22Rv1 (cell line): ENCODE measurements around the gene PTPRJ.

Experiments
- ZFX ChIP-seq: fragments of 450-650 bp; IDR thresholded peaks from 2 replicates; pipeline ENCODE4 v1.6.1; 2017; ENCODE audit warnings: antibody characterized with exemption, borderline replicate concordance
- TF ChIP-seq, protein P1 (sequence below): fragments of 450-650 bp; IDR thresholded peaks from 2 replicates; pipeline ENCODE4 v1.5.1; 2017; ENCODE audit warnings: mild to moderate bottlenecking

DNA sequence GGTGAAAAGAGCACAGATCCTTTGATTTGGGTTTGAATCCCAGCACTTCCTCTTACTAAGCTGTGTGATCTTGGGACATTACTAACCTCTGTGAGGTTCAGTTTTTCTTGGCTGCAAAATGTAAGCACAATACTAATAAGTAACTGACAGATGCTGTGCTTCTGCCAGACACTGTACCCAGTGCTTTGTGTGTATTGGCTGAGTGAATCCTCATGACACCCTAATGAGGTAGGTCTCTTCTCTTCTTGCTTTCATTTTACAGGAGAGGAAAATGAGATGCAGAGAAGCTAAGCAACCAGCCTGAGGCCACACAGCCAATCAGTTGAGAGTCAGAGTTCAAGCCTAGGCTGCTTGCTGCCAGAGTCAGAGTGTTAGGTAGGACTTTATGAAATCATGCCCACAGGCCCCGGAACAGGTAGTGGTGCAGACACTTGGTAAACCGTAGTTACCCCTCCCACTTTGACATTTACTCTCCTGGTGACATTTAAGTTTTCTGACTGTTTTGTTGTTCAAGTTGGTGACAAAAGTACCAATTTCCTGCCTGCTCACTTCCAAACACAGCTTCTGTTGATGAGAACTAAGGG lies 21.2 kb downstream of the PTPRJ start:
- TF ChIP-seq, protein P1, sequence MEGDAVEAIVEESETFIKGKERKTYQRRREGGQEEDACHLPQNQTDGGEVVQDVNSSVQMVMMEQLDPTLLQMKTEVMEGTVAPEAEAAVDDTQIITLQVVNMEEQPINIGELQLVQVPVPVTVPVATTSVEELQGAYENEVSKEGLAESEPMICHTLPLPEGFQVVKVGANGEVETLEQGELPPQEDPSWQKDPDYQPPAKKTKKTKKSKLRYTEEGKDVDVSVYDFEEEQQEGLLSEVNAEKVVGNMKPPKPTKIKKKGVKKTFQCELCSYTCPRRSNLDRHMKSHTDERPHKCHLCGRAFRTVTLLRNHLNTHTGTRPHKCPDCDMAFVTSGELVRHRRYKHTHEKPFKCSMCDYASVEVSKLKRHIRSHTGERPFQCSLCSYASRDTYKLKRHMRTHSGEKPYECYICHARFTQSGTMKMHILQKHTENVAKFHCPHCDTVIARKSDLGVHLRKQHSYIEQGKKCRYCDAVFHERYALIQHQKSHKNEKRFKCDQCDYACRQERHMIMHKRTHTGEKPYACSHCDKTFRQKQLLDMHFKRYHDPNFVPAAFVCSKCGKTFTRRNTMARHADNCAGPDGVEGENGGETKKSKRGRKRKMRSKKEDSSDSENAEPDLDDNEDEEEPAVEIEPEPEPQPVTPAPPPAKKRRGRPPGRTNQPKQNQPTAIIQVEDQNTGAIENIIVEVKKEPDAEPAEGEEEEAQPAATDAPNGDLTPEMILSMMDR = no peak
- TF ChIP-seq ZFX = no peak
